ENCODE data around the gene CABYR. TPM values are rescaled to one million over a fixed set of nuclear protein-coding genes. Genes with fewer than 3 reads are reported as not detected.

The CABYR gene
- total RNA-seq, 4 donors from 2014 or later: 1.3 to 3.3 (median 2.5) TPM

DNA sequence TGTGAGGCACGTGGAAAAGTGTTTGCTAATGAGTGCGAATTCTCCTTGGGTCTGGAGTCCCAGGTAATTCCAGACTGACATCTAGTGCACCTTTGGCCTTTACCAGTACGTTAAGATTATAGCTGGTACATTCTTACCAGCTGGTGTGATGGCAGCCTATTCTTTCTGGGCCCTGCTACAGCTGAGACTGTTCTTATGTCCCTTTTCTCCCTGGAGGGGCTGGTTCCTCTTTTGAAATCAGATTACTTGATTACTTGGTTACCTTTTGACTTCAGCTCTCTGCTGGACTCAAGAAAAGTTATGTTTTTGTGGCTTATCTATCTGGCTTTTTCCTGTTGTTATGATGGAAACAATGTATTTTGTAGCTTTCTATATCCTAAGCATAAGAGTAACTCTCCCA, 14.5 kb downstream of the CABYR start:
- no peak overlapping the region for H3K27ac ChIP-seq (replicated peaks in 1 of 4)
- H3K27me3 ChIP-seq: no peaks in the 10 kb centered on the region
- TF ChIP-seq POLR2AphosphoS5 (IDR thresholded peaks at IDR 0.05): no peak
- H3K36me3 ChIP-seq: peaks cover 0 to 48% (median 41%) of the 10 kb centered on the region in 4 donors
- no peaks in the 10 kb centered on the region for H3K4me1 ChIP-seq
- intact Hi-C loops (cut with DNase I): no loop called here
- H3K4me3 ChIP-seq: no peak overlapping the region
- WGBS: 94% methylated on average over 3 of the region's 3 CpGs
- no peaks in the 10 kb centered on the region for H3K9me3 ChIP-seq
- no peak for DNase-seq (ENCODE audit: extremely low spot score)

DNA sequence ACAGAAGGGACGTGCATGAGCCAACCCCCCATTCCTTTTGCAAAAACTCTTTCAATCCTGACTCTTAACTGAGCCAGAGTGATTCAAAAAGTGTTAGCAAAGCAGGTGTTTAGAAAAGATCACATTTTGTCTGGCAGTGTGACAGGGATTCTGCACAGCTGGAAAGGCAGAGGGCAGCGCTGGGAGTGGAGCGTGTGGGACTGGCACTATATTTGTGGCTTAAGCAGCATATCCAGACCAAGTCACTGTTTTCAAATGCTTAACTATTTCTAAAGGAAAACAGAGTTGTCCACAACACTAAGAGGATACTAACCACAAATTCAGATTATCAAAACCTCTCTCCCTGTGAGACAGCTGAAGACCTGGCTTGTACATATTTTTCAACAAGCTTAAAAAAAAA, 19.0 kb downstream of the CABYR start:
- DNase-seq (ENCODE audit: extremely low spot score): no peak
- no peak for TF ChIP-seq POLR2AphosphoS5 (IDR thresholded peaks at IDR 0.05)
- no peak for TF ChIP-seq POLR2A (IDR thresholded peaks at IDR 0.05; ENCODE audit: low read depth)
- TF ChIP-seq, protein P1, sequence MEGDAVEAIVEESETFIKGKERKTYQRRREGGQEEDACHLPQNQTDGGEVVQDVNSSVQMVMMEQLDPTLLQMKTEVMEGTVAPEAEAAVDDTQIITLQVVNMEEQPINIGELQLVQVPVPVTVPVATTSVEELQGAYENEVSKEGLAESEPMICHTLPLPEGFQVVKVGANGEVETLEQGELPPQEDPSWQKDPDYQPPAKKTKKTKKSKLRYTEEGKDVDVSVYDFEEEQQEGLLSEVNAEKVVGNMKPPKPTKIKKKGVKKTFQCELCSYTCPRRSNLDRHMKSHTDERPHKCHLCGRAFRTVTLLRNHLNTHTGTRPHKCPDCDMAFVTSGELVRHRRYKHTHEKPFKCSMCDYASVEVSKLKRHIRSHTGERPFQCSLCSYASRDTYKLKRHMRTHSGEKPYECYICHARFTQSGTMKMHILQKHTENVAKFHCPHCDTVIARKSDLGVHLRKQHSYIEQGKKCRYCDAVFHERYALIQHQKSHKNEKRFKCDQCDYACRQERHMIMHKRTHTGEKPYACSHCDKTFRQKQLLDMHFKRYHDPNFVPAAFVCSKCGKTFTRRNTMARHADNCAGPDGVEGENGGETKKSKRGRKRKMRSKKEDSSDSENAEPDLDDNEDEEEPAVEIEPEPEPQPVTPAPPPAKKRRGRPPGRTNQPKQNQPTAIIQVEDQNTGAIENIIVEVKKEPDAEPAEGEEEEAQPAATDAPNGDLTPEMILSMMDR (IDR thresholded peaks at IDR 0.05): no peak
- TF ChIP-seq EP300 (IDR thresholded peaks at IDR 0.05): no peak
- H3K36me3 ChIP-seq: peaks cover 15 to 76% (median 64%) of the 10 kb centered on the region in 4 donors
- H3K4me1 ChIP-seq: no peaks in the 10 kb centered on the region
- WGBS: 83% methylated on average over 3 of the region's 3 CpGs
- H3K27ac ChIP-seq (replicated peaks in 1 of 4): no peak overlapping the region
- H3K9me3 ChIP-seq: no peaks in the 10 kb centered on the region
- H3K4me3 ChIP-seq: no peak overlapping the region
- intact Hi-C loops (cut with DNase I): no loop called here
- no peaks in the 10 kb centered on the region for H3K27me3 ChIP-seq

DNA sequence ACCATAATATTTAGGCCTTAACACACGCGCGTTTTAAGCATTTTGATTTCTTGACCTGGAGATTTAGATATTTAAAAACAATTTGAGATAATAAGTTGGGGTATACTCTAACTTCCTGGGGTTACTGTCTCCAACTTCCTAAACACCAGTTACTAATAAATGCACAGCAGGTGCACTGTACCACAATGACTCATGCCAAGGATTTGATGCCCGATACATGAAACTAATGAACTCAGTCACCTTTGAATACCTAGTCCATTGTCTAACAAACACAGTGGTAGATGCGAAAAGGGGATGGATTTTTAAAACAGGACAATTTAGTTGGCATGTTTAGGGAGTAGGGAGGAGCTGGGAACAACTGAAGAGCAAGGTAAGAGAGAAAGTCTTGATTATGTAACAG, 21.2 kb downstream of the CABYR start:
- 97% methylated on average over 5 of the region's 5 CpGs for WGBS
- H3K27me3 ChIP-seq: no peaks in the 10 kb centered on the region
- intact Hi-C loops (cut with DNase I): no loop called here
- H3K36me3 ChIP-seq: peaks cover 23 to 98% (median 83%) of the 10 kb centered on the region in 4 donors
- no peaks in the 10 kb centered on the region for H3K4me1 ChIP-seq
- no peaks in the 10 kb centered on the region for H3K9me3 ChIP-seq
- H3K27ac ChIP-seq (replicated peaks in 1 of 4): no peak overlapping the region
- DNase-seq (ENCODE audit: extremely low spot score): no peak
- H3K4me3 ChIP-seq: no peak overlapping the region
- TF ChIP-seq, protein P1 (IDR thresholded peaks at IDR 0.05): no peak
- TF ChIP-seq POLR2A (IDR thresholded peaks at IDR 0.05; ENCODE audit: low read depth): no peak
- TF ChIP-seq POLR2AphosphoS5 (IDR thresholded peaks at IDR 0.05): no peak
- TF ChIP-seq EP300 (IDR thresholded peaks at IDR 0.05): no peak

DNA sequence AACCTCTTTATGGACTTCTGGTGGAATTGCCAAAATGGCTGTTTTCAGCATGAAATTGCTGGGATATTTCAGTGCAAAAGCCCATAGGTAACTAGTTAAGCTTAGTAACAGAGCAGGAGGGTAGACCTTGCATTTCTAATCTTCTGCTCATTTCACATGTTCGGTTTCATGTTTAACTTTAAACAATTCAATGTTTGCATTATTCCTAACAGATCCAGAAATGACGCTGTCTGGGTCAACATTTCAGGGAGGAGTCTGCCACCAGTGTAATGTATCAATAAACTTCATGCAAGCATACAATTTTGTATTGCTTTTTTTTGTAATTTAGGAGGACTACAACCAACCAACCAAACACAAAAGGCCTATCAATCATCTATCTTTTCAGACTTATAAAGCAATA, 22.4 kb downstream of the CABYR start:
- Histone ChIP-seq H3K4me3 (no peak overlapping the region), H3K4me1 (no peaks in the 10 kb centered on the region), H3K27ac (replicated peaks in 1 of 4) (no peak overlapping the region), H3K27me3 (no peaks in the 10 kb centered on the region), H3K9me3 (no peaks in the 10 kb centered on the region), H3K36me3 (peaks cover 33 to 100% (median 83%) of the 10 kb centered on the region in 4 donors)
- intact Hi-C loops (cut with DNase I): no loop called here
- no peak for DNase-seq (ENCODE audit: extremely low spot score)
- WGBS: 73% methylated on average over 2 of the region's 2 CpGs
- TF ChIP-seq, protein P1 (IDR thresholded peaks at IDR 0.05): no peak
- no peak for TF ChIP-seq EP300 (IDR thresholded peaks at IDR 0.05)
- no peak for TF ChIP-seq POLR2AphosphoS5 (IDR thresholded peaks at IDR 0.05)
- TF ChIP-seq POLR2A (IDR thresholded peaks at IDR 0.05; ENCODE audit: low read depth): no peak

DNA sequence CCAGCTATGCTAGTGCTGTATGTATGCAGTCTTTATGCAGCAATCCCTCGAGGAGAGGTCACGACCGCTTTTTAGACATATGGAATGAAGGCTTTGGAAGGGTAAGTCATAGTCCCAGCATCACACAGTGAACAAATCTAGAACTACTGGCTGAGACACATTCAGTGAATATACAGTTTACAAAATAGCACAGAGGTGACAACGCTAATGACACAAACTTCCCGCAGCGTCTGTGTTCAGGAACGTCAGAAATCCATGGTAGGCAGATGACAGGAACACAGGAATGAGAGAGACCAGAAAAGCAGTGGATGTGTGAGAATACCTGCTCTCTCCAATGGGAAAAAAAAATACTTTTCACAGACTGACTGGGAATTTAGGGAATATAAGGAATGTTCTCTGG, 29.6 kb downstream of the CABYR start:
- H3K4me1 ChIP-seq: no peaks in the 10 kb centered on the region
- no peaks in the 10 kb centered on the region for H3K9me3 ChIP-seq
- DNase-seq (ENCODE audit: extremely low spot score): no peak
- intact Hi-C loops (cut with DNase I): no loop called here
- 94% methylated on average over 7 of the region's 7 CpGs for WGBS
- TF ChIP-seq, protein P1 (IDR thresholded peaks at IDR 0.05): no peak
- TF ChIP-seq POLR2A (IDR thresholded peaks at IDR 0.05; ENCODE audit: low read depth) (no peak), EP300 (IDR thresholded peaks at IDR 0.05) (no peak), POLR2AphosphoS5 (IDR thresholded peaks at IDR 0.05) (no peak)
- no peaks in the 10 kb centered on the region for H3K27me3 ChIP-seq
- peaks cover 48 to 91% (median 84%) of the 10 kb centered on the region in 4 donors for H3K36me3 ChIP-seq
- H3K4me3 ChIP-seq: no peak overlapping the region
- no peak overlapping the region for H3K27ac ChIP-seq (replicated peaks in 1 of 4)
